ENCODE results near the gene CYP27C1. TPM values are rescaled to one million over a fixed set of nuclear protein-coding genes. Genes with fewer than 3 reads are reported as not detected.

Gene CYP27C1
- total and polyA plus RNA-seq, 12 donors, result 0.07 to 0.20 (median 0.13) TPM; not detected in 6

DNA sequence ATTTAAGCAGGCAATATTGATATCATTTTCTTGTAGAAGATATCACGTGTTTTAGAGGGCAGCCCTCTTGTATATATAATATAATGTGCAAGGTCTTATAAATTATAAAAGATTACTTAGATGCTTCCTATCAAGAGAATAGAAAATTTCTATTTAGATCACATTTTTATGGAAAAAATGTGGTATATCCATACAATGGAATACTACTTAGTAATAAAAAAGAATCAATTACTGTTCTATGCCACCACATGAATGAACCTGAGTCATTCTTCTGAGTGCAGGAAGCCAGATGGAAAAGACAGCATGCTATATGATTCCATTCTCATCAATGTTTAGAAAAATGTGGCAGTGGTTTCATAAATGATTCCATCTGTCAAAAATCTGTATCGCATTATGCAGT is 23.6 kb downstream of the CYP27C1 start:
- WGBS, 2 donors, result 98 to 99% methylated on average over 2 of the region's 2 CpGs
- intact Hi-C loops (cut with DNase I), result loop anchor here in 2 of 10 donors (5.0 to 10.0 kb wide), 2 partner anchors 286 to 288 kb away; no protein-coding TSS in a partner anchor
- Histone ChIP-seq H3K9me3 (peaks cover 0 to 12% (median 0%) of the 10 kb centered on the region in 11 donors), H3K36me3 (no peaks in the 10 kb centered on the region), H3K4me3 (no peak overlapping the region), H3K27ac (no peak overlapping the region), H3K27me3 (peaks cover 0 to 26% (median 12%) of the 10 kb centered on the region in 7 donors), H3K4me1 (peaks cover 0 to 14% (median 0%) of the 10 kb centered on the region in 9 donors)
- no peak for ATAC-seq
- no peak for TF ChIP-seq CTCF (IDR thresholded peaks at IDR 0.05)
- DNase-seq, result no peak

DNA sequence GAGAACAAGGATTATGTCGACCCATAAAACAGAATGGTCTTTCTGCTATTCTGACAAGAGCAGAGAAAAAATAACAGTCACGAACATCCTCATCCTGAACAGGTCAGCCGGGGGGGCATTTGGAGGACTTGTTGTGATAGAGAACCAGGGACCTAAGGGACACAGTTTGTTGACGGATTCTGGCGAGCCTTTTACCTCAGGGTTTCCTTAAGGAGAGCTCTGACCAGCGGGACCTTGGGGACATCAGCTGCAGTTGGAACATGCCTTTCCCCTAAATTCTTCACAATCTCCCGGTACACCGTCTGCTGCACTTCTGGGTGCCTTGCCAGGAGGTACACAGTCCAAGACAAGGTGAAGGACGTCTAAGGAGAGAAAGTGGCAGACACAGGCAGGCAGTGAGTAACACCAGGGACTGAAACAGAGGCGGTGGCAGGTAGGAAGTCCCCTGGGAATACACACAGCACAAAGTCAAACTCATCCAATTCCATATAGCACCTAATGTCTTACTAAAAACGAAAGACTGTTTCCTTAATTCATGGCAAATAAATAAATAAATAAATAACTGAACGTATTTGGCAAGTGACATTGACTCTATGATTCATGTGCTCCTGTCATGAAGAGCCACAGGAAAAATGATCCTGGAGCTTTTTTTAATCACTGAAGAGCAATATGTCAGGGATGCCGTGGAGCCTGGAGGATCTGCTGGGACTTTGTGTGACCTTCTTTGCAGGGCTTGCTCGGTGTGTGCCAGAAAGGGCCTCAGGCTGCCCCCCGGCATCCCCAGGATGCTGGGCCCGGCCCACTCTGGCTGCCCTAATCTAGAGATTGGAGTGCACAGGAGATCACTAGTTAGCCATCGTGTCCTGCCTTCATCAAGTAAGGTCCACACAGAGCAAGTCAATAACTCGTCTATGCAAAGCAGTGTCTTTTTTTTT is 24.7 kb downstream of the CYP27C1 start:
- peaks cover 0 to 14% (median 0%) of the 10 kb centered on the region in 9 donors for H3K4me1 ChIP-seq
- no peak for ATAC-seq
- intact Hi-C loops (cut with DNase I), result loop anchor here in 2 of 10 donors (5.0 to 10.0 kb wide), 2 partner anchors 287 to 289 kb away; no protein-coding TSS in a partner anchor
- no peak for DNase-seq
- H3K27ac ChIP-seq, result no peak overlapping the region
- WGBS, 2 donors, result 80 to 83% methylated on average over 18 of the region's 18 CpGs
- H3K27me3 ChIP-seq, result peaks cover 0 to 26% (median 12%) of the 10 kb centered on the region in 7 donors
- no peak overlapping the region for H3K4me3 ChIP-seq
- peaks cover 0 to 12% (median 0%) of the 10 kb centered on the region in 11 donors for H3K9me3 ChIP-seq
- no peaks in the 10 kb centered on the region for H3K36me3 ChIP-seq
- TF ChIP-seq CTCF (IDR thresholded peaks at IDR 0.05), result no peak

GRCh38 chr2:127194447-127194846 is 25.7 kb downstream of the CYP27C1 start:
- peaks cover 0 to 14% (median 0%) of the 10 kb centered on the region in 9 donors for H3K4me1 ChIP-seq
- no peak for DNase-seq
- intact Hi-C loops (cut with DNase I), result loop anchor here in 1 of 10 donors (10.0 kb wide), 1 partner anchor 290 kb away; no protein-coding TSS in a partner anchor
- H3K27me3 ChIP-seq, result peaks cover 0 to 29% (median 12%) of the 10 kb centered on the region in 7 donors
- peaks cover 0 to 15% (median 0%) of the 10 kb centered on the region in 11 donors for H3K9me3 ChIP-seq
- H3K27ac ChIP-seq, result no peak overlapping the region
- WGBS, 2 donors, result 54 to 57% methylated on average over 6 of the region's 6 CpGs
- peak in 1 of 8 donors; percentile 10 for ATAC-seq
- no peaks in the 10 kb centered on the region for H3K36me3 ChIP-seq
- no peak overlapping the region for H3K4me3 ChIP-seq
- TF ChIP-seq CTCF (IDR thresholded peaks at IDR 0.05), result no peak

DNA sequence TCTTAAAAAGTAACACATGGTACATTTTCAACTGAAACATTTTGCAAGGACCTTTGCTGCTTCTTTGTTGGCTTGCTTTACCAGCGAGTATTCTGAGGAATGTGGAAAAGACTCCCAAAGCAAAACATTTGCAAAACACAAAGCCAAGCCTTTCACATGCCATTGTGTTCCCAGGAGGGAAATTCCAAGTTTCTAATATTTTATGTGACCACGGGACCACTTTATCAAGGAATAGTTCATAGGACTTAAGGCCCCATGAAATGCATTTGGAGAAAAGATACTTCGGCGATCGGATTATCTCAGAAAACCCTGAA is 26.2 kb downstream of the CYP27C1 start:
- H3K9me3 ChIP-seq, result peaks cover 0 to 15% (median 0%) of the 10 kb centered on the region in 11 donors
- DNase-seq (no peak), ATAC-seq (peak in 2 of 8 donors; percentile 24 to 41)
- H3K36me3 ChIP-seq, result no peaks in the 10 kb centered on the region
- no peak overlapping the region for H3K27ac ChIP-seq
- peaks cover 0 to 14% (median 0%) of the 10 kb centered on the region in 9 donors for H3K4me1 ChIP-seq
- H3K27me3 ChIP-seq, result peaks cover 0 to 30% (median 12%) of the 10 kb centered on the region in 7 donors
- intact Hi-C loops (cut with DNase I), result loop anchor here in 1 of 10 donors (10.0 kb wide), 1 partner anchor 291 kb away; no protein-coding TSS in a partner anchor
- no peak for TF ChIP-seq CTCF (IDR thresholded peaks at IDR 0.05)
- 45 to 55% methylated on average over 5 of the region's 5 CpGs for WGBS, 2 donors
- H3K4me3 ChIP-seq, result no peak overlapping the region

Measured in heart right ventricle (tissue), 16 donors.